K562 (cell line): ENCODE data around the gene NRXN3. TPM values are rescaled to one million over a fixed set of nuclear protein-coding genes. Genes with fewer than 3 reads are reported as not detected.

Experiments
- ATAC-seq: fragments of 200-7000 bp; cut with Tn5 transposase; 3 replicates; pipeline ENCODE4 v1.9.1; 2020; ENCODE audit warnings: moderate library complexity
- BruUV-seq: library from RNA; stranded (reverse); fragments of 400-500 nt; replicated peaks from 2 replicates; lab custom pipeline; 2021; lab: Mats Ljungman, UMichigan
- CTCF ChIA-PET: fragments of 300-600 bp; formaldehyde crosslinking; extraction: SDS; loops from one replicate; lab custom pipeline; 2021; ENCODE audit warnings: low intra/inter-chr PET ratio; lab: Yijun Ruan, JAX
- POLR2A ChIA-PET: fragments of 300-600, 350-650 bp; sonication (Branson Sonifier 250); formaldehyde crosslinking; extraction: SDS; loops from one replicate; lab custom pipeline; 2021; ENCODE audit warnings: antibody characterized with exemption, inconsistent platforms; lab: Yijun Ruan, JAX
- DNase-seq, 4 experiments: peaks; one replicate each; pipeline versions ENCODE4 v3.0.0 to v3.0.0-alpha.2; 2011 to 2018; ENCODE audit warnings: low spot score in 3 of 4, mixed read lengths in 3 of 4; ENCODE audit errors: extremely low read depth in 1 of 4
- FAIRE-seq: peaks from 2 replicates; lab custom pipeline; 2011; peaks lifted over from hg19 to GRCh38; lab: Jason Lieb, UNC
- H2AFZ ChIP-seq: 2 replicates; pipeline ENCODE4 v1.6.0; 2011; ENCODE audit warnings: low read depth, low read length, control low read depth, inconsistent platforms
- H3K27ac ChIP-seq: fragments of 200-600 bp; 3 replicates; pipeline ENCODE4 v1.8.0; 2011; ENCODE audit warnings: low read depth, mild to moderate bottlenecking, control low read depth, inconsistent platforms, low read length, moderate library complexity, mixed read lengths; ENCODE audit errors: extremely low read depth
- H3K27me3 ChIP-seq, 2 experiments: fragments of 300-600 bp in 1 of 2; 2 replicates in 1 of 2; 3 replicates in 1 of 2; pipeline versions ENCODE4 v1.6.0 to v1.8.0; 2011; ENCODE audit warnings: inconsistent platforms in 2 of 2, low read length in 2 of 2, mild to moderate bottlenecking in 1 of 2, mixed read lengths in 1 of 2, moderate library complexity in 1 of 2; ENCODE audit not compliant: control insufficient read depth in 2 of 2, insufficient read depth in 2 of 2
- H3K36me3 ChIP-seq: fragments of 300-600 bp; 3 replicates; pipeline ENCODE4 v1.8.0; 2011; ENCODE audit warnings: mild to moderate bottlenecking, low read length, inconsistent platforms; ENCODE audit not compliant: control insufficient read depth, insufficient read depth
- H3K4me1 ChIP-seq, 2 experiments: fragments of 200-600 bp in 1 of 2; replicated peaks in 1 of 2; 2 replicates in 1 of 2; 3 replicates in 1 of 2; pipeline versions ENCODE4 v1.5.1 to v1.8.0; 2011; ENCODE audit warnings: inconsistent platforms in 2 of 2, low read length in 2 of 2, mild to moderate bottlenecking in 1 of 2, mixed read lengths in 1 of 2, moderate library complexity in 1 of 2; ENCODE audit not compliant: control insufficient read depth in 2 of 2, insufficient read depth in 2 of 2
- H3K4me2 ChIP-seq: 2 replicates; pipeline ENCODE4 v1.6.1; 2011; ENCODE audit warnings: low read length, control low read depth, inconsistent platforms, mixed read lengths; ENCODE audit not compliant: insufficient read depth
- H3K4me3 ChIP-seq: fragments of 200-600 bp; sonication (generic), shearing (Covaris generic); 2 replicates; pipeline ENCODE4 v1.5.1; 2016; ENCODE audit warnings: control low read depth, inconsistent platforms
- H3K79me2 ChIP-seq: fragments of 200-600 bp; 3 replicates; pipeline ENCODE4 v1.8.0; 2011; ENCODE audit warnings: low read length, inconsistent platforms; ENCODE audit not compliant: control insufficient read depth, insufficient read depth
- H3K9ac ChIP-seq, 2 experiments: 2 replicates each; pipeline versions ENCODE4 v1.6.0 to v1.6.1; 2011; ENCODE audit warnings: low read depth in 2 of 2, low read length in 2 of 2, control low read depth in 1 of 2, inconsistent platforms in 1 of 2, mild to moderate bottlenecking in 1 of 2, mixed read lengths in 1 of 2; ENCODE audit not compliant: insufficient read depth in 1 of 2
- H3K9me1 ChIP-seq: one replicate; pipeline ENCODE4 v1.6.0; 2011; ENCODE audit warnings: inconsistent platforms, mild to moderate bottlenecking, low read length, moderate library complexity; ENCODE audit not compliant: control insufficient read depth, insufficient read depth
- H3K9me3 ChIP-seq: replicated peaks from 2 replicates; pipeline ENCODE4 v1.5.1; 2011; ENCODE audit warnings: low read depth, low read length, inconsistent platforms; ENCODE audit not compliant: control insufficient read depth, insufficient read depth
- H4K20me1 ChIP-seq: replicated peaks from 2 replicates; pipeline ENCODE4 v1.6.1; 2011; ENCODE audit warnings: low read length, inconsistent platforms, mixed read lengths; ENCODE audit not compliant: control insufficient read depth, insufficient read depth
- BCOR ChIP-seq: fragments of 450-650 bp; IDR thresholded peaks from 2 replicates; pipeline ENCODE4 v1.6.1; 2016
- CSDE1 ChIP-seq, 2 experiments: fragments of 450-650 bp; IDR thresholded peaks; 2 replicates each; pipeline ENCODE4 v1.6.1; 2016; ENCODE audit warnings: mild to moderate bottlenecking in 1 of 2
- EP300 ChIP-seq: IDR thresholded peaks from 2 replicates; pipeline ENCODE4 v1.6.1; 2012; ENCODE audit warnings: low read length, improper control_type of control experiment
- FOXJ3 ChIP-seq: sonication (generic); formaldehyde crosslinking; IDR thresholded peaks from 2 replicates; pipeline ENCODE4 v1.4.0; 2020; ENCODE audit warnings: mild to moderate bottlenecking, missing genetic modification reagents
- KDM5B ChIP-seq: fragments of 200-600 bp; sonication (generic); IDR thresholded peaks from 2 replicates; pipeline ENCODE4 v1.6.1; 2012; ENCODE audit warnings: low read depth, mild to moderate bottlenecking, moderate library complexity, low read length, control low read depth, inconsistent platforms; ENCODE audit not compliant: insufficient replicate concordance
- POLR2A ChIP-seq: fragments of 450-650 bp; conservative IDR thresholded peaks from 2 replicates; pipeline ENCODE4 v1.6.1; 2016
- ZNF23 ChIP-seq: fragments of 250-450 bp; sonication (Bioruptor Pico); IDR thresholded peaks from 2 replicates; pipeline ENCODE4 v1.4.0; 2020; ENCODE audit warnings: mild to moderate bottlenecking
- WGBS: fragments of 100-300 bp; shearing (Covaris generic); methylation state at CpG from one replicate; pipeline ENCODE4 v1.1.6; 2016; ENCODE audit warnings: low coverage, mixed read lengths; ENCODE audit not compliant: insufficient coverage; ENCODE audit errors: missing lambda C conversion rate; 5-methylcytosine and 5-hydroxymethylcytosine counted together
- in situ Hi-C: fragments of 300-500 bp; cut with MboI; formaldehyde crosslinking; loops from 4 replicates; pipeline ENCODE4 v1.15.0; 2018; ENCODE audit warnings: inconsistent platforms, mixed read lengths
- intact Hi-C: fragments of 100-400 bp; cut with micrococcal nuclease; formaldehyde crosslinking; loops from 2 replicates; pipeline ENCODE4 v1.14.2; 2022
- polyA plus RNA-seq, 8 experiments: library from polyadenylated mRNA; depleted of rRNA in 4 of 8; stranded (reverse) in 5 of 8; unstranded in 3 of 8; fragments of >200 nt; fragmentation: Nextera tagmentation in 2 of 8; fragmentation: Illumina TruSeq in 1 of 8; extraction: Ambion mirVana in 2 of 8; extraction: Trizol in 1 of 8; gene quantifications; 2 replicates each; pipeline versions ENCODE4 v1.2.1 to v1.2.3, GENCODE V29; 2011 to 2014; ENCODE audit warnings: inconsistent platforms in 1 of 8, missing spikeins in 1 of 8
- total RNA-seq, 7 experiments: library from RNA; depleted of rRNA in 6 of 7; stranded (reverse); fragments of >200 nt in 6 of 7; fragmentation: Illumina TruSeq in 2 of 7; extraction: Trizol in 2 of 7; gene quantifications; 2 replicates each; pipeline versions ENCODE4 v1.2.1 to v1.2.3, GENCODE V29; 2011 to 2021; ENCODE audit warnings: low replicate concordance in 1 of 7
- TF ChIP-seq, protein P1 (sequence below): fragments of 250-450 bp; sonication (Bioruptor Pico); IDR thresholded peaks from 2 replicates; pipeline ENCODE4 v1.5.0; 2021
- TF ChIP-seq, protein P2 (sequence below): fragments of 200-800 bp; sonication (Bioruptor generic); IDR thresholded peaks from 2 replicates; pipeline ENCODE4 v1.6.1; 2017; ENCODE audit warnings: missing genetic modification characterization, missing compliant biosample characterization
- TF ChIP-seq, protein P3 (sequence below), 2 experiments: fragments of 450-650 bp in 1 of 2; sonication (generic) in 1 of 2; formaldehyde crosslinking; conservative IDR thresholded peaks; 2 replicates each; pipeline versions ENCODE4 v1.4.0 to v1.8.1; 2020 to 2022; ENCODE audit warnings: mild to moderate bottlenecking in 1 of 2, missing genetic modification reagents in 1 of 2
- TF ChIP-seq, protein P4 (sequence below): fragments of 450-650 bp; formaldehyde crosslinking; IDR thresholded peaks from 2 replicates; pipeline ENCODE4 v1.4.0; 2020; ENCODE audit warnings: mild to moderate bottlenecking, mixed read lengths
- TF ChIP-seq, protein P5 (sequence below): sonication (generic); formaldehyde crosslinking; IDR thresholded peaks from 2 replicates; pipeline ENCODE4 v1.8.0; 2023; ENCODE audit warnings: missing genetic modification reagents, mild to moderate bottlenecking, borderline replicate concordance
- TF ChIP-seq, protein P6 (sequence below): fragments of 450-650 bp; formaldehyde crosslinking; IDR thresholded peaks from 2 replicates; pipeline ENCODE4 v1.4.0; 2022; ENCODE audit warnings: mild to moderate bottlenecking, moderate library complexity

Gene NRXN3
- total and polyA plus RNA-seq, 9 of the 15 experiments (the other 6 are each of a cell fraction or from before 2014, with no cell fraction given) = 0.09 TPM; not detected in 8

DNA sequence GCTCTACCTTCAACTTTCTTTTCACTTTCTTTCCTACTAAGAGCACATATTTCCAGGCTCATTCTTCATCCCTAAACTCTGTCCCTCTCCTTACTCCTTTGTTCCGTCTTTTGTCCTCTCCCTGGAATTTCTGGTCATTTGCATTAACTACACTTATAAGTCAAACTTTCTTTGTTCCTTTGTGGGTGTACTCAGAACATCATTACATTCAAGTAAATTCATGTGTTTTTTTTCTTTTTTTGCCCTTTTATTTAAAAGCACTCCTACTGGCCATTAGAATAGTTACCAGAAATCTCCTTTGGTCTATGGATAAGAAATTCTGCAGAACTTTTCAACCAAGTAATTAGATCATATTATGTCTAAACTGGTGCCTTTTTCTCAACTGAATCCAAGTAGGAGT, 1238.5 kb downstream of the NRXN3 start:
- no peaks in the 10 kb centered on the region for H3K79me2 ChIP-seq
- no peak overlapping the region for H3K27ac ChIP-seq
- WGBS = 0% methylated on average over 1 of the region's 1 CpG
- POLR2A ChIA-PET = no interaction called here
- no peak overlapping the region for H3K4me2 ChIP-seq
- no peaks in the 10 kb centered on the region for H3K27me3 ChIP-seq
- no peaks in the 10 kb centered on the region for H3K9me1 ChIP-seq
- H3K4me1 ChIP-seq = no peaks in the 10 kb centered on the region
- in situ Hi-C loops = no loop called here
- CTCF ChIA-PET = no interaction called here
- DNase-seq = no peak
- no TSS peak for BruUV-seq
- ATAC-seq = no peak
- no peak for FAIRE-seq
- H3K4me3 ChIP-seq = no peak overlapping the region
- no peaks in the 10 kb centered on the region for H3K9me3 ChIP-seq
- intact Hi-C loops = no loop called here
- H4K20me1 ChIP-seq = no peaks in the 10 kb centered on the region
- no peak overlapping the region for H2AFZ ChIP-seq
- H3K36me3 ChIP-seq = no peaks in the 10 kb centered on the region
- H3K9ac ChIP-seq = no peak overlapping the region
- TF ChIP-seq, protein P1, sequence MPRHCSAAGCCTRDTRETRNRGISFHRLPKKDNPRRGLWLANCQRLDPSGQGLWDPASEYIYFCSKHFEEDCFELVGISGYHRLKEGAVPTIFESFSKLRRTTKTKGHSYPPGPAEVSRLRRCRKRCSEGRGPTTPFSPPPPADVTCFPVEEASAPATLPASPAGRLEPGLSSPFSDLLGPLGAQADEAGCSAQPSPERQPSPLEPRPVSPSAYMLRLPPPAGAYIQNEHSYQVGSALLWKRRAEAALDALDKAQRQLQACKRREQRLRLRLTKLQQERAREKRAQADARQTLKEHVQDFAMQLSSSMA (CRISPR knock-in tag) = no peak
- TF ChIP-seq, protein P2, sequence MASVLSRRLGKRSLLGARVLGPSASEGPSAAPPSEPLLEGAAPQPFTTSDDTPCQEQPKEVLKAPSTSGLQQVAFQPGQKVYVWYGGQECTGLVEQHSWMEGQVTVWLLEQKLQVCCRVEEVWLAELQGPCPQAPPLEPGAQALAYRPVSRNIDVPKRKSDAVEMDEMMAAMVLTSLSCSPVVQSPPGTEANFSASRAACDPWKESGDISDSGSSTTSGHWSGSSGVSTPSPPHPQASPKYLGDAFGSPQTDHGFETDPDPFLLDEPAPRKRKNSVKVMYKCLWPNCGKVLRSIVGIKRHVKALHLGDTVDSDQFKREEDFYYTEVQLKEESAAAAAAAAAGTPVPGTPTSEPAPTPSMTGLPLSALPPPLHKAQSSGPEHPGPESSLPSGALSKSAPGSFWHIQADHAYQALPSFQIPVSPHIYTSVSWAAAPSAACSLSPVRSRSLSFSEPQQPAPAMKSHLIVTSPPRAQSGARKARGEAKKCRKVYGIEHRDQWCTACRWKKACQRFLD = no peak
- TF ChIP-seq CSDE1 (IDR thresholded peaks at IDR 0.05) (no peak), POLR2A (no peak), BCOR (no peak), KDM5B (no peak), FOXJ3 (CRISPR knock-in tag) (no peak), EP300 (no peak), ZNF23 (CRISPR knock-in tag) (no peak)
- TF ChIP-seq, protein P3, sequence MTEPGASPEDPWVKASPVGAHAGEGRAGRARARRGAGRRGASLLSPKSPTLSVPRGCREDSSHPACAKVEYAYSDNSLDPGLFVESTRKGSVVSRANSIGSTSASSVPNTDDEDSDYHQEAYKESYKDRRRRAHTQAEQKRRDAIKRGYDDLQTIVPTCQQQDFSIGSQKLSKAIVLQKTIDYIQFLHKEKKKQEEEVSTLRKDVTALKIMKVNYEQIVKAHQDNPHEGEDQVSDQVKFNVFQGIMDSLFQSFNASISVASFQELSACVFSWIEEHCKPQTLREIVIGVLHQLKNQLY (CRISPR knock-in tag; conservative IDR thresholded peaks at IDR 0.05) = no peak
- TF ChIP-seq, protein P4, sequence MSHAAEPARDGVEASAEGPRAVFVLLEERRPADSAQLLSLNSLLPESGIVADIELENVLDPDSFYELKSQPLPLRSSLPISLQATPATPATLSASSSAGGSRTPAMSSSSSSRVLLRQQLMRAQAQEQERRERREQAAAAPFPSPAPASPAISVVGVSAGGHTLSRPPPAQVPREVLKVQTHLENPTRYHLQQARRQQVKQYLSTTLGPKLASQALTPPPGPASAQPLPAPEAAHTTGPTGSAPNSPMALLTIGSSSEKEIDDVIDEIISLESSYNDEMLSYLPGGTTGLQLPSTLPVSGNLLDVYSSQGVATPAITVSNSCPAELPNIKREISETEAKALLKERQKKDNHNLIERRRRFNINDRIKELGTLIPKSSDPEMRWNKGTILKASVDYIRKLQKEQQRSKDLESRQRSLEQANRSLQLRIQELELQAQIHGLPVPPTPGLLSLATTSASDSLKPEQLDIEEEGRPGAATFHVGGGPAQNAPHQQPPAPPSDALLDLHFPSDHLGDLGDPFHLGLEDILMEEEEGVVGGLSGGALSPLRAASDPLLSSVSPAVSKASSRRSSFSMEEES (CRISPR knock-in tag) = no peak
- TF ChIP-seq, protein P5, sequence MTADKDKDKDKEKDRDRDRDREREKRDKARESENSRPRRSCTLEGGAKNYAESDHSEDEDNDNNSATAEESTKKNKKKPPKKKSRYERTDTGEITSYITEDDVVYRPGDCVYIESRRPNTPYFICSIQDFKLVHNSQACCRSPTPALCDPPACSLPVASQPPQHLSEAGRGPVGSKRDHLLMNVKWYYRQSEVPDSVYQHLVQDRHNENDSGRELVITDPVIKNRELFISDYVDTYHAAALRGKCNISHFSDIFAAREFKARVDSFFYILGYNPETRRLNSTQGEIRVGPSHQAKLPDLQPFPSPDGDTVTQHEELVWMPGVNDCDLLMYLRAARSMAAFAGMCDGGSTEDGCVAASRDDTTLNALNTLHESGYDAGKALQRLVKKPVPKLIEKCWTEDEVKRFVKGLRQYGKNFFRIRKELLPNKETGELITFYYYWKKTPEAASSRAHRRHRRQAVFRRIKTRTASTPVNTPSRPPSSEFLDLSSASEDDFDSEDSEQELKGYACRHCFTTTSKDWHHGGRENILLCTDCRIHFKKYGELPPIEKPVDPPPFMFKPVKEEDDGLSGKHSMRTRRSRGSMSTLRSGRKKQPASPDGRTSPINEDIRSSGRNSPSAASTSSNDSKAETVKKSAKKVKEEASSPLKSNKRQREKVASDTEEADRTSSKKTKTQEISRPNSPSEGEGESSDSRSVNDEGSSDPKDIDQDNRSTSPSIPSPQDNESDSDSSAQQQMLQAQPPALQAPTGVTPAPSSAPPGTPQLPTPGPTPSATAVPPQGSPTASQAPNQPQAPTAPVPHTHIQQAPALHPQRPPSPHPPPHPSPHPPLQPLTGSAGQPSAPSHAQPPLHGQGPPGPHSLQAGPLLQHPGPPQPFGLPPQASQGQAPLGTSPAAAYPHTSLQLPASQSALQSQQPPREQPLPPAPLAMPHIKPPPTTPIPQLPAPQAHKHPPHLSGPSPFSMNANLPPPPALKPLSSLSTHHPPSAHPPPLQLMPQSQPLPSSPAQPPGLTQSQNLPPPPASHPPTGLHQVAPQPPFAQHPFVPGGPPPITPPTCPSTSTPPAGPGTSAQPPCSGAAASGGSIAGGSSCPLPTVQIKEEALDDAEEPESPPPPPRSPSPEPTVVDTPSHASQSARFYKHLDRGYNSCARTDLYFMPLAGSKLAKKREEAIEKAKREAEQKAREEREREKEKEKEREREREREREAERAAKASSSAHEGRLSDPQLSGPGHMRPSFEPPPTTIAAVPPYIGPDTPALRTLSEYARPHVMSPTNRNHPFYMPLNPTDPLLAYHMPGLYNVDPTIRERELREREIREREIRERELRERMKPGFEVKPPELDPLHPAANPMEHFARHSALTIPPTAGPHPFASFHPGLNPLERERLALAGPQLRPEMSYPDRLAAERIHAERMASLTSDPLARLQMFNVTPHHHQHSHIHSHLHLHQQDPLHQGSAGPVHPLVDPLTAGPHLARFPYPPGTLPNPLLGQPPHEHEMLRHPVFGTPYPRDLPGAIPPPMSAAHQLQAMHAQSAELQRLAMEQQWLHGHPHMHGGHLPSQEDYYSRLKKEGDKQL (CRISPR knock-in tag) = no peak
- TF ChIP-seq, protein P6, sequence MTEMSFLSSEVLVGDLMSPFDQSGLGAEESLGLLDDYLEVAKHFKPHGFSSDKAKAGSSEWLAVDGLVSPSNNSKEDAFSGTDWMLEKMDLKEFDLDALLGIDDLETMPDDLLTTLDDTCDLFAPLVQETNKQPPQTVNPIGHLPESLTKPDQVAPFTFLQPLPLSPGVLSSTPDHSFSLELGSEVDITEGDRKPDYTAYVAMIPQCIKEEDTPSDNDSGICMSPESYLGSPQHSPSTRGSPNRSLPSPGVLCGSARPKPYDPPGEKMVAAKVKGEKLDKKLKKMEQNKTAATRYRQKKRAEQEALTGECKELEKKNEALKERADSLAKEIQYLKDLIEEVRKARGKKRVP (CRISPR knock-in tag) = no peak
